LoVo (cell line): Measurements from ENCODE around the gene KNDC1.
"Not testable (repeated sequence)": the region's sequence is repeated elsewhere in the genome, so short reads cannot be mapped to it uniquely, and the experiment has no call there.

Experiments used
- DNase-seq: peaks from one replicate; pipeline ENCODE4 v3.0.0-alpha.2; 2016; ENCODE audit warnings: low spot score

The KNDC1 gene

DNA sequence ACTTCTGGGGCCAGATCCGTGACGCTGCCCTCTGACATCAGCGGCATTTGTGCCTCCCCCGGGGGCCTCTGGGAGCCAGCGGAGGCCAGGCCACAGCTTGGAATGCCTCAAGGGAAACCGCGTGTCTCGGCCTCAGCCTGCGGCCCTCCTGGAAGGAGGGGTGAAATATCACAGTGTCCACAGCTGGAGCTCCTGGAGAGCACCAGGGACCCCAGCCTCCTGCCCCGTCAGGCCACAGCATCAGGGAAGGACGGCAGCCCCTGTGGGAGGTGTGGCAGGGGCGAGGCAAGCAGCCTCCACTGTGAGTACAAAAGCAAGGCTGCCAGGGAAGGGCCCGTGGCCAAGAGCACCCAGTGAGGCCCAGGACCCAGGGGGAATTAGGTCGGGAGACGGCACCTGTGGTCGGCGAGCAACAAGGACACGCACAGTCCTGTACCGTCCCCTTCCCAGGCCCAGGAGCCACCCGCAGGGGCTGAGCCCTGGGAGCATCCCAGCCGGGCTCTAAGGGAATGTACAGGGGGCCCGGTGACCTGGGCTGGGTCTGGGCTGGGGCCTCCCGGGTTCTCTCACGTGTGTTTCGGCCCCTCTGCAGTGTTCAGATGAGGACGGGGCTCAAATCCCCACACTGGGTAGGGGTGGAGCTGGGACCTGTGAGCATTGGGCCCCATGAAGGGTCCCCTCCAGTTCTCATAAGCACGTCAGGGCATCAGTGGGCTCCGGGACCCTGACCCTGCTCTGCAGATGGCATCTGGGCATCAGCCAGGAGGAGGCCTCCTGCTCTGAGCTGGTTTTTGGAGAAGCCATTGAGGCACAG is 18.7 kb upstream of the KNDC1 start:
- no peak for DNase-seq

DNA sequence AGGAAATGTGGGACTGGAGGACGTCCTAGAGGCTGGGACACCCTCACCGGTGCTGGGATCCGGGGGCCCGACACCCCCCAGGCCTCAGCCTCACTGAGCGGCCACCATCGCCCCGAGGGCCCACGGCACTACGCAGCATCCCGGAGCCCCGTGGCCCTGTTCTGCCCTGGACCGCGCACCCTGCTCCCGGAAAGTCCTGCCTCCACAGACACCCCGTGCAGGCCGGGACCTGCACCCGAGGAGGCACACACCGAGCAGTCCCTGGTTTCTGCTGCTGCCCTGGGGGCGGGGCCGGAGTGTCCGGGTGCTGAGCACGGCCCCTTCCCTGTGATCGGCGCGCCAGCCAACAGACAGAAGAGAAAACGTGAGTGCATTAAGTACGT is 18.1 kb upstream of the KNDC1 start:
- DNase-seq: no peak

- DNase-seq: no peak
Observed at GRCh38 chr10:133142523-133143199, 17.4 kb upstream of the KNDC1 start.

DNA sequence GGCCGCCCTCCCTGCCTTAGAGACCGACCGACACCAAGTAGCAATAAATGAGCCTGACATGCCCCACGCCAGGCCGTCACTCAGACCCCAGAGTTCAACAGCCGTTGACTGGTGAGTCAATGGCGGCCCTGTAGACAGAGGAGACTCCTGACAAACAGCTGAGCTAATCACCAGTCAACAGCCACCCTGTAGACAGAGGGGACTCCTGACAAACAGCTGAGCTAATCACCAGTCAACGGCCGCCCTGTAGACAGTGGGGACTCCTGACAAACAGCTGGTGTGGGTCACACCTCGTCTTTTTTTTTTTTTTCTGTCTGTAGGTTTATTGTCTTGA is 16.9 kb upstream of the KNDC1 start:
- DNase-seq: no peak

DNA sequence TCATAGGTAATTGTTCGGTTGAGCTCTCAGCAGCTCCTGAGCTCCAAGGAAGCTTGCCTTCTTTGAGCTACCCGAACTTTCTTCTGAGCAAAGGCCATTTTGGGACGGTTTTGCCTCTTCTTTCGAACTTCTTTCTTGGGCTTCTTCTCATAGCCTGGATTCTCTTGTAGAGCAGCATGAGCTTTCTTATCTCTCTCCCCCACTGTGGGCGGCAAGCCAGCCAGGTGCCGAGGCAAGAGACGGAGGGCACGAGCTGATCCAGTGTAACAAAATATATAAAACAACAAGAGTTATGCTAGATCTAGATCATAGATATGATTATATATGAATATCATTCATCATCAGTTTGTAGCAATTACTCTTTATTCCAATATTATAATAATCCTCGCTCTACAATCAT is 16.5 kb upstream of the KNDC1 start:
- no peak for DNase-seq

GRCh38 chr10:133144771-133145170 is 15.2 kb upstream of the KNDC1 start:
- no peak for DNase-seq

DNA sequence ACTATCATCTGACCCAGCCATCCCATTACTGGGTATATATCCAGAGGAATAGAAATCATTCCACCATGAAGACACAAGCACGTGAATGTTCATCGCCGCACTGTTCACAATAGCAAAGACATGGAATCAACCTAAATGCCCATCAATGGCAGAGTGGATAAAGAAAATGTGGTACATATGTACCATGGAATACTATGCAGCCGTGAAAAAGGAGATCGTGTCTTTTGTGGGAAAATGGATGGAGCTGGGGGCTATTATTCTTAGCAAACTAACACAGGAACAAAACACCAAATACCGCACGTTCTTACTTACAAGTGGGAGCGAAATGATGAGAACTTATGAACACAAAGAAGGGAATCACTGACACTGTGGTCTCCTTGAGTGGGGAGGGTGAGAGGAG is 9.8 kb upstream of the KNDC1 start:
- no peak for DNase-seq

DNA sequence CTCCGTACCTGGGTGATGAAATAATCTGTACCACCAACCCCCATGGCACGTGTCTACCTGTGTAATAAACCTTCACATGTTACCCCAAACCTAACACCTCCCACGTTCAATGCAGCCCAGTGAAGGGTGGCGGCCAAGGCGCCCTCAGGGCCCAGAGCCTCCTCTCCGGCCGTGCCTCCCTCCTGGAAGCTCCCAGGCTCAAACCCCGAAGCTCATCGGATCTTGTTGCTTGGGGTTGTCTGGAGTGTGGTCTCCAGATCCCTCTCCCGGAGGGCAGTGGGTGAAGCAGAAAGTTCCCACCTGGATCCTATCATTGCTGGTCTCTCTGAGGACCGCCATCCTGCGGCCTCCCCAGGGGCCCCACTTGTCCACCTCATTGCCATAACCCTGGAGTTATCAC is 9.4 kb upstream of the KNDC1 start:
- no peak for DNase-seq

- not testable (repeated sequence) for DNase-seq
Observed at GRCh38 chr10:133151071-133151470, 8.9 kb upstream of the KNDC1 start.

DNA sequence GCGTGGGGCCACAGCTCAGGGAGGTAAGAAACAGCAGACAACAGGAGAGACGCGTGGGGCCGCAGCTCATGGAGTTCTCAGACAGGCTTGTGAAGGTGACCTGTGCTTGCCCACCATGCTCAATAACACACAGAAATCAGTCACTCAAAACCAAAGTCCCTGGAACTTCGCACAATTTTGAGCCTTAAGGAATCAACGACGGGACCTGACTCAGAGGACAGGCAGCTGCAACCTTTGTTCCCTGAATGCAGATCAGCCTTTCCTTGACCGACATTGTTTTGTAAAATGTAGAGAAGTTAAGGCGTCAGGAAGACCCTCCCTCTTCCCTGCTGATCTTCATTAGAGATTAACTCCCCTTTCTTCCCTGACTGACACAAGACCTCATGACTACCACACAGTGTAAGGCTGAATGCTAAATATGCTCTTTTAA is 8.5 kb upstream of the KNDC1 start:
- DNase-seq: no peak

GRCh38 chr10:133154411-133154810 is 5.6 kb upstream of the KNDC1 start:
- DNase-seq: no peak

DNA sequence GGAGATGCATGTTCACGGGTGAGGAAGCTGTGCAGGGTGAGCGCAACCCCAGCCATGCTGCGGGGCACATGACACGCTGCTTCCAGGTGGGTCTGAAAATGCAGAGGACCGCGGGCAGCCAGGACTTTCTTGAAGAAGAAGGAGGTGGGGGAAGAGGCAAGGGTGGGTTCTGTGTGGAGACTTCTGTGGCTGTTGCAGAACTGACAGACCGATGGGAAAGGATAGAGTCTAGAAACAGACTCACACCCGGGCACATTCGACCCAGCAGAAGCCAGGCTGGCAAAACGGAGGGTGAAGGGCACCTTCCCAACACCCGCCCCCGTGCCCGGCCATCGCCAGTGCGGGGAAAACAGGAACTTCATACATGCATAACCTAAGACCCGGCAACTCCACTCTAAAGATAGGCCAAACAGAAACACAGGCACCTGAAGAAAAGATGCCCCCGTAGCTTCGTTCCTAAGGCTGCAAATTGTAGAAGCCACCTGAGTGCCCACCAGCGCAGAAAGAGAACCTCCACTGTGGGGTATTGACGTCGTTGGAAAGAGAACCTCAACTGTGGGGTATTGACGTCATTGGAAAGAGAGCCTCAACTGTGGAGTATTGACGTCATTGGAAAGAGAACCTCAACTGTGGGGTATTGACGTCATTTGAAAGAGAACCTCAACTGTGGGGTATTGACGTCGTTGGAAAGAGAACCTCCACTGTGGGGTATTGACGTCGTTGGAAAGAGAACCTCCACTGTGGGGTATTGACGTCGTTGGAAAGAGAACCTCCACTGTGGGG is 4.8 kb upstream of the KNDC1 start:
- DNase-seq: no peak

- no peak for DNase-seq
Observed at GRCh38 chr10:133156674-133157579, 3.1 kb upstream of the KNDC1 start.

GRCh38 chr10:133157662-133158436 is 2.2 kb upstream of the KNDC1 start:
- no peak for DNase-seq

DNA sequence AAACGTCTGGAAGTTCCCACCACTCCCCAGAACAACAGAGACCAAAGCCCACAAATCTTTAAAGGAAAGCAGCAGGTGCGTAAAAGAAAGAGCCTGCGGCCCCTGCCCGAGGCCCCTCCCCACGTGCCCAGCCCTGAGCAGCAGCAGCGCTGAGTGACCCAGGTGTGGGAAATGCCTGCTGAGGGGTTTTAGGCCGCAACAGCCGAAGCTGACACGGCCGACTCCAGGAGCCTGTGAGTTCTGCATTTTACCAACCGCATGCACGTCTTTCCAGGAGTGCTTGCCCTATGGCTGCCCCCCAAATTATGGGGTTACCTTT is 1.6 kb upstream of the KNDC1 start:
- DNase-seq: no peak

DNA sequence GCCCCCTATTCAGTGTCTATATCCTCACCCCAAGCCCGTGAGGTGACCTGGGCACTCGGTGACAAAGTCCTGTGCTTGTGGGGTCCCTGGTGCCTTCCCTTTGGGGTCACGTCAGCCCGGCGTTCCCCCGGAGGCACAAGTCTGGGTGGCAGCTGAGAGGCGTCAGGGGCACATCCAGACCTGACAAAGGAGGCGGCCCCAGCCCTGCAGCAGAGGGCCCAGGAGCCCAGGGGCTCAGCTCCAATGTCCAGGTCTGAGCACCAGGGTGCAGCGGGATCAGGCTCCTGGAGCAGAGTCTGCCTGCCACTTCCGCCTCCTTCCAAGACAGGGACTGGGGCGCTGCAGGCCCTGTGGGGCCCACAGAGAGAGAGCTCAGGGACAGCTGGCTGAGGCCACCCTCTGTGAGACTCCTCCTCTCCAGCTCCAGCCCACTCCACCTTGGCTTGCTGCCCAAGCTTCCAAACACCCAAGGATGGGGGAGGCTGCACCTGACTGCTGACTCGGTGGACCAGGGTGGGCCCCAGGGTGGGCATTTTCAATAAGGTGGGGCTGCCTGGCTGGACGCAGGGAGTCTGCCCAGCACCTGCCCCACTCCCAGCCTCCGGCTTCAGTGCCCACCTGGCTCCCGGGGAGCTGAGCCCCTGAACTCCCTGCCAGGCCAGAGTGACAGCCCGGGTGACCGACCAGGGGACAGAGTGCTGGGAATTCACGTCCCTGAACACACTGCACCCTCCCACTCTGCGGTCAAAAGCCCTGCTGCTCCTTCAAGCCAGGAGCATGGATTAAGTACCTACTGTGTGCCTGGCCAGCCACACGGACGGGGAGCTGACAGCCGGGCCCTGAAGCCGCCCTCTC is 1.0 kb upstream of the KNDC1 start:
- no peak for DNase-seq

- no peak for DNase-seq
Observed at GRCh38 chr10:133159611-133159949, 439 bp upstream of the KNDC1 start.

DNA sequence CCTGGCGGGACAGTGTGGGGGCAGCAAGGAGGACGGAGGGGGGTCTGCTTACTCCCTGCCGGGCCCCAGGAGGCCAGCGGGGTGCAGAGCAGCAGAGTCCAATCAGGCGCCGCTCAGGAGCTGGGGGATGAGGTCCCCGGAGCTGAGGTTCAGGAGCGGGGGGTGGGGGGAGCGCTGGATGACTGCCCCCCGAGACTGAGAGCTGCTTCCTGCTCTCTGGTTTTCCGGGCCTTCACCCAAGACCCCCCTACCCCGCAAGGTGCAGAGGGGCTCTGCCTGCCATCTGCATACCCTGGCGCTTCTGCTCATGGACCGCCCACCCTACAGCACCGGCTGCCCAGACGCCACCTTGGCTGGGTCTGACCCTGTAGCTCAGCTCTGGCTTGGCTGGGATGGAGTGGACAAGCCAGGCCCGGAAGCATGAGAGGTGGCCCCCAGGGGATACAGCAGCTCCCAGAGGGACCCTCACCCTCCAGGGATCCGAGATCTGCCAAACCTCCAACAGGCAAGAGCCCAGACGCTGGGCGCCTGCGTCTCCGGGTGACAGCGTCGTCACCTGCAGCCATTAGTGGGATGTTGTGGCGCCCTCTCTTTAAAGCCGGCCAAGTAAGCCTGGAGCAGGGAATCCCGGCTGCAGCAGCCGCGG is 930 bp downstream of the KNDC1 start:
- no peak for DNase-seq

DNA sequence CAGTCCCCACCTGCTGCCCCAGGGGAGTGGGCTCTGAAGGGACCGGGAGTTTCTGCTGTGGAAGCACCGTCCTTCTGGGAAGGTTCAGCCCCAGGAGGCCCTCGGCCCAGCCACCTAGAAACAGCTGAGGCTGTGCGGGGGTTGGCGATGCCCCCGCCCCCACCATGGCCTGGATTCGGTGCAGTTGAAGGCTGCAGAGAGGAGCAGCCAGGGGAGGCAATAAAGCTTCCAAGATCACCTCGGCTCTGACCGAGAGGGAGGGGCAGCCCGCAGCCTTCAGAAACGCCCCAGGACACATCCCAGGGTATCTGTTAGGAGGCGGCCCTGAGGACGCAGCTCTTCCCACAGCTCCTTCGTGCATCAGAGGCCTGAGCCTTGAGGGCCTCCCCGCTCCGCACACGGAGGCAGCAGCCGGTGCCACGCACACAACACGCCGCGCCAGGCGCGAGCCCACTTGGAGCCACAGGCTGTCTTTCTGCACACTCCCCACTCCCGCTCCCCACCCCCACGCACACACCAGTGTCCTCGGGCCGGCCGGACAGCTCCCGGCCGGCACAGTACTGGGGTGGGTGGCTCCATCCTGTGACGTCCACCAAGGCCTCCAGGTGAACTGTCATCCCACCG is 1.6 kb downstream of the KNDC1 start:
- no peak for DNase-seq
